Kidney epithelial cell (primary cell): ENCODE results near the gene GCK. TPM values are rescaled to one million over a fixed set of nuclear protein-coding genes. Genes with fewer than 3 reads are reported as not detected.

ENCODE experiments used
- DNase-seq: peaks from one replicate; pipeline ENCODE4 v3.0.0-alpha.2; 2010; ENCODE audit warnings: low read depth
- H3K27me3 ChIP-seq: 2 replicates; pipeline ENCODE4 v1.6.0; 2011; ENCODE audit warnings: low read length; ENCODE audit not compliant: control insufficient read depth, insufficient read depth
- H3K36me3 ChIP-seq: 2 replicates; pipeline ENCODE4 v1.5.1; 2011; ENCODE audit warnings: low read length; ENCODE audit not compliant: control insufficient read depth, insufficient read depth
- H3K4me3 ChIP-seq: 2 replicates; pipeline ENCODE4 v1.5.1; 2011; ENCODE audit warnings: low read depth, mild to moderate bottlenecking, control low read depth, low read length
- CTCF ChIP-seq: IDR thresholded peaks from 2 replicates; pipeline ENCODE4 v1.5.1; 2011; ENCODE audit warnings: mild to moderate bottlenecking, moderate library complexity, low read length, control low read depth, inconsistent platforms; ENCODE audit not compliant: insufficient read depth, poor library complexity, severe bottlenecking
- total RNA-seq: library from RNA; depleted of rRNA; stranded (reverse); fragments of >200 nt; gene quantifications from 2 replicates; pipeline ENCODE4 v1.2.3, GENCODE V29; 2015

The GCK gene
- total RNA-seq, 1 donor from 2014 or later, result 2.3 TPM

DNA sequence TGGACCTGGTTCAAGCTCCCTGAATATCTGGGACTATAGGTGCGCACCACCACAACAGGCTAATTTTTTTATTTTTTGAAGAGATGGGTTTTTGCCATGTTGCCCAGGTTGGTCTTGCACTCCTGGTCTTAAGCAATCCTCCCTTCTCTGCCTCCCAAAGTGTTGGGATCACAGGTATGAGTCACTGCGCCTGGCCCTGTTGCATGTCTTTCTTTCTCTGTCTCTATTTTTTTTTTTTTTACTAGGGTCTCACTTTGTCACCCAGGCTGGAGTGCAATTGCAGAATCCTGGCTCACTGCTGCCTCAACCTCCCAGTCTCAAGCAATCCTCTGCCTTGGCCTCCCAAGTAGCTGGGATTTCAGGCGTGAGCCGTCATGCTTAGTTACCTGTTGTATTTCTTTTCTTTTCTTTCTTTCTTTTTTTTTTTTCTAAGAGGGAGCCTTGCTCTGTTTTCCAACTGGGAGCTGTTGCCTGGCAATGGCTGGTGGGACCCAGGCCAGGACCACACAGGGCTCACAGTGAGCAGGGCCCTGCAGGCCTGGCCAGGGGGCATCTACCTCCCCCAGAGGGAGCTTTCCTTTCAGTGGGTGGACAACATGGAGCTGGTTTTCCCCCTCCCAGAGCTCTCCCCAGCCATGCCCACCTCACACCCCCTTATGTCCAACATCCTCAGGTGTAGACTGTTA, 54.2 kb downstream of the GCK start:
- Histone ChIP-seq H3K27me3 (peaks cover 5% of the 10 kb centered on the region), H3K4me3 (no peak overlapping the region), H3K36me3 (no peaks in the 10 kb centered on the region)
- no peak for DNase-seq
- TF ChIP-seq CTCF, result no peak

DNA sequence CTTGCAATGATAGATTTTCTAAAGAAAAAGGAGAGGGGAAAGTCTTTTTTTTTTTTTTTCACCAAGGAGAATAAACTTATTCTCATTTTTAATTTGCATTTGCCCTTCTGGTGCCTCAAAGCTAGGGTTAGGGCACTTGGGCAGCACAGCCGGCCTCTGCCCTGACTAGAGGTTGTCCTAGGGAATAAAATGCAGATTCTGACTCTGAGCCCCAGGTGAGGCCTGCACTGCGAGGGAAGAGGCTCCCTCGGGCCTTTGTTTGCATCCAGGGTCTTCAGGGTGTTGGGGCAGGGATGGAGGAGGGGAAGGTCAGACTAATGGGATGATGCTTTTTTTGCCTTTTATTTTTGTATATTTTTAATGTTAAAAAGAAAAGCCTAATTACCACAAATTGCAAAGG, 55.9 kb downstream of the GCK start:
- Histone ChIP-seq H3K36me3 (no peaks in the 10 kb centered on the region), H3K27me3 (peaks cover under 1% of the 10 kb centered on the region), H3K4me3 (no peak overlapping the region)
- no peak for DNase-seq
- TF ChIP-seq CTCF, result no peak

DNA sequence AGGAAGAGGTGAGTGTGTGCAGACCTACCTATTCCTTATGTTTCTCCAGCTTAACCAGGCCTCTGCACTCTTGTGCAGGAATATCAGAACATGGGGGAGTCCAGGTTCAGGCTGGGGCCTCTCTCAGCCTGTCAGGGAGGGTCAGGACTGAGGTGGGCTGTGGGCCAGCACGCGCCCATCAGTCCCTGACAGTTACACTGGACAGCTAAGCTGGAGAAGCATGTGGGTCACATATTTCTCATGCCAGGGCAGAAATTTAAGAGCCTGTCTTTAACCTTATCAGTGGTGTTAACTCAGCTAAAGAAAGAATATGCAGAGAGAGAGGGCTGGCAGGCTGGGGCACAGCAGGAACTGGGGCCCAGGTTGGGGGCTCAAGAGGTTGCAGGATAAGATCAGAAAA, 57.2 kb downstream of the GCK start:
- Histone ChIP-seq H3K27me3 (no peaks in the 10 kb centered on the region), H3K36me3 (no peaks in the 10 kb centered on the region), H3K4me3 (no peak overlapping the region)
- DNase-seq, result no peak
- TF ChIP-seq CTCF, result no peak

GRCh38 chr7:44131173-44132029, 57.8 kb downstream of the GCK start:
- H3K4me3 ChIP-seq, result no peak overlapping the region
- DNase-seq, result no peak
- TF ChIP-seq CTCF, result peak; percentile 44
- H3K27me3 ChIP-seq, result no peaks in the 10 kb centered on the region
- H3K36me3 ChIP-seq, result no peaks in the 10 kb centered on the region

- H3K36me3 ChIP-seq, result no peaks in the 10 kb centered on the region
- no peaks in the 10 kb centered on the region for H3K27me3 ChIP-seq
- DNase-seq, result no peak
- no peak overlapping the region for H3K4me3 ChIP-seq
- no peak for TF ChIP-seq CTCF
Measured at GRCh38 chr7:44128721-44129582, 60.3 kb downstream of the GCK start.
